ENCODE results near the gene FGGY. TPM values are rescaled to one million over a fixed set of nuclear protein-coding genes. Genes with fewer than 3 reads are reported as not detected.

The FGGY gene
- total RNA-seq, 1 experiment from 2014 or later: 14.6 TPM

DNA sequence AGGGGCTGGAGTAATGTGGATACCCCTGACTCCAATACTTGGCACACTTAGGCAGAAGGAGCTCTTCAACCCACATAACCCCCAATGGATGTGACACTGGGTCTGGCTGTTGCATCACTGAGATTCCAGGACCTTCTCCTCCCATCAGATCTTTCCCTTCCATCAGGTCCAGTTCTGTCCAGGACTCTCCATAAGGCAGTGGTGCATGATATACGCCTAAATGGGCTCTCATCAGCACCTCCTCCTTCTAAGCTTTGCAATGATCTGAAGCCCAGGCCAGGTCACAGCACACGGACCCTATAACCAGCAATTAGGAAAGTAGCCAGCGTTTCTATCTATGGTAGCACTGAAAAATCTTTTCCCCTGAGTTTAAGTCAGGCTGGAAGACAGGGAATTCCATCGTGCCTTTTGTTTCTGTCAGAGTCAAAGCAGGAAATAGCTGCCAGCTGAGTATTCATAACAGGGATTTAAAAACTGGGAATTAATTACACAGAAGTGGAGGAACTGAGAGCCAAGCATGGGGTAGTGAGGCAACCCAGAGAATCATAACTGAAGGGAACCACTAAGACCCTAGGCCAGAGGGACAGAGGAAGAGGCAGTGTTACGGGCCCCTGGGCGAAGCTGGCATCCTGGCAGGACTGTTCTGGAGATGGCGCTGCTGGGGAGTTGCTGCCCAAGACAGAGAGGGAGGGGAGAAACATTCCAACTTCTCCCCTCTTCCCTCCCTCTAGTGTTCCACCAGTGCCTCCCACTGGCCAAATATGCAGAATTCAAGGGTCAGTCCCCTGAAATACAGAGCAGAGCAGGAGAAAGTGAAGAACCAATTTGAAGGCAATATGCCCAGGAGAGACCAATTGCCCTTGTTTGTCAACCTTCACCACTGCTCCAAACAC, 480.3 kb downstream of the FGGY start:
- H3K27ac Mint-ChIP-seq: no peak overlapping the region
- no peaks in the 10 kb centered on the region for H3K4me1 Mint-ChIP-seq

More for the DNA sequence above, 480.3 kb downstream of the FGGY start:
- Histone ChIP-seq H3K14ac (ENCODE audit: insufficient read depth, low read length) (no peak overlapping the region), H3K27me3 (ENCODE audit: insufficient read depth, low read length) (no peaks in the 10 kb centered on the region), H4K20me1 (ENCODE audit: control insufficient read depth, insufficient read depth, insufficient read length) (no peaks in the 10 kb centered on the region), H3K9me3 (ENCODE audit: control insufficient read depth, low read depth, low read length) (no peaks in the 10 kb centered on the region), H2BK5ac (ENCODE audit: insufficient read length, low read length) (no peak overlapping the region), H4K5ac (ENCODE audit: insufficient read length, low read depth, low read length) (no peak overlapping the region), H2AFZ (ENCODE audit: low read length) (no peak overlapping the region), H2BK15ac (ENCODE audit: low read depth, low read length) (no peak overlapping the region), H2AK5ac (ENCODE audit: insufficient read length, low read length) (peak overlapping the region; percentile 77), H3K23ac (ENCODE audit: insufficient read length, low read depth, low read length) (no peak overlapping the region), H2BK20ac (ENCODE audit: low read depth, low read length, poor library complexity, severe bottlenecking) (no peak overlapping the region), H3K79me2 (ENCODE audit: insufficient read depth, low read length) (no peaks in the 10 kb centered on the region), H2BK120ac (ENCODE audit: low read depth, low read length, poor library complexity, severe bottlenecking) (no peak overlapping the region), H3K79me1 (ENCODE audit: insufficient read depth, low read depth, low read length, poor library complexity, severe bottlenecking) (no peaks in the 10 kb centered on the region), H4K91ac (ENCODE audit: insufficient read length, low read depth, low read length) (no peak overlapping the region), H3K4me1 (ENCODE audit: insufficient read depth, low read length) (no peaks in the 10 kb centered on the region), H3K18ac (ENCODE audit: insufficient read length, low read depth, low read length) (no peak overlapping the region), H3K27ac (ENCODE audit: insufficient read length, low read depth, low read length) (no peak overlapping the region), H4K8ac (replicated peaks; ENCODE audit: insufficient read length, low read depth, low read length) (no peak overlapping the region), H2BK12ac (ENCODE audit: insufficient read length, low read depth, low read length) (no peak overlapping the region), H3K4ac (ENCODE audit: low read depth, low read length) (no peak overlapping the region), H3K23me2 (ENCODE audit: insufficient read length, low read depth, low read length, poor library complexity, severe bottlenecking) (no peaks in the 10 kb centered on the region), H3K9ac (ENCODE audit: extremely low read depth, insufficient read length, low read length) (no peak overlapping the region), H3K56ac (ENCODE audit: insufficient read length, low read depth, low read length) (no peak overlapping the region), H3T11ph (ENCODE audit: low read length) (no peak overlapping the region), H3K4me2 (ENCODE audit: insufficient read depth, insufficient read length, low read length) (no peak overlapping the region)
- Mint-ChIP-seq H3K27me3 (ENCODE audit: low read depth) (no peaks in the 10 kb centered on the region), H3K4me3 (no peak overlapping the region), H3K9me3 (no peaks in the 10 kb centered on the region), H3K36me3 (ENCODE audit: insufficient read depth in 1 of 3, low read depth in 3 of 3) (no peaks in the 10 kb centered on the region)
- no CpG with 5 or more reads among the region's 7 CpGs for WGBS (ENCODE audit: extremely low coverage, insufficient read length, low lambda C conversion rate)
- TF ChIP-seq CTCF (conservative IDR thresholded peaks at IDR 0.05): peak; percentile 48; the same call in 2 of the 3 replicates
- DNase-seq: no peak
